ENCODE measurements around the gene C1QTNF5. TPM values are rescaled to one million over a fixed set of nuclear protein-coding genes. Genes with fewer than 3 reads are reported as not detected.

The C1QTNF5 gene
- total and polyA plus RNA-seq, 2 donors = 4.2 to 8.6 TPM

GRCh38 chr11:119369132-119369925 is 28.6 kb upstream of the C1QTNF5 start:
- H3K27ac ChIP-seq (ENCODE audit: low read depth in 1 of 2, low read length in 1 of 2) = no peak overlapping the region
- WGBS = 95% methylated on average over 13 of the region's 13 CpGs
- H3K4me1 ChIP-seq (ENCODE audit: control insufficient read depth in 2 of 2, insufficient read depth in 2 of 2, low read length in 2 of 2) = peaks cover 0 to 10% of the 10 kb centered on the region in 2 donors
- DNase-seq (ENCODE audit: low read depth in 6 of 9, low spot score in 9 of 9) = no peak
- peaks cover 13 to 52% of the 10 kb centered on the region in 2 donors for H3K27me3 ChIP-seq (ENCODE audit: control insufficient read depth in 2 of 2, insufficient read depth in 1 of 2, low read length in 1 of 2)
- H3K9me3 ChIP-seq (ENCODE audit: control insufficient read depth in 2 of 2, insufficient read depth in 1 of 2, low read length in 1 of 2) = no peaks in the 10 kb centered on the region
- H3K36me3 ChIP-seq (ENCODE audit: control insufficient read depth in 2 of 2, insufficient read depth in 2 of 2, low read length in 1 of 2) = no peaks in the 10 kb centered on the region
- H3K4me3 ChIP-seq (ENCODE audit: low read length in 2 of 2) = no peak overlapping the region

GRCh38 chr11:119368121-119369034 is 27.7 kb upstream of the C1QTNF5 start:
- Histone ChIP-seq H3K4me1 (ENCODE audit: control insufficient read depth in 2 of 2, insufficient read depth in 2 of 2, low read length in 2 of 2) (peaks cover 0 to 14% of the 10 kb centered on the region in 2 donors), H3K36me3 (ENCODE audit: control insufficient read depth in 2 of 2, insufficient read depth in 2 of 2, low read length in 1 of 2) (no peaks in the 10 kb centered on the region), H3K4me3 (ENCODE audit: low read length in 2 of 2) (no peak overlapping the region), H3K9me3 (ENCODE audit: control insufficient read depth in 2 of 2, insufficient read depth in 1 of 2, low read length in 1 of 2) (no peaks in the 10 kb centered on the region), H3K27me3 (ENCODE audit: control insufficient read depth in 2 of 2, insufficient read depth in 1 of 2, low read length in 1 of 2) (peaks cover 21 to 61% of the 10 kb centered on the region in 2 donors), H3K27ac (ENCODE audit: low read depth in 1 of 2, low read length in 1 of 2) (no peak overlapping the region)
- WGBS = 84% methylated on average over 17 of the region's 17 CpGs
- no peak for DNase-seq (ENCODE audit: low read depth in 6 of 9, low spot score in 9 of 9)

GRCh38 chr11:119367661-119368120 is 27.0 kb upstream of the C1QTNF5 start:
- peaks cover 28 to 68% of the 10 kb centered on the region in 2 donors for H3K27me3 ChIP-seq (ENCODE audit: control insufficient read depth in 2 of 2, insufficient read depth in 1 of 2, low read length in 1 of 2)
- no peak overlapping the region for H3K27ac ChIP-seq (ENCODE audit: low read depth in 1 of 2, low read length in 1 of 2)
- WGBS = 96% methylated on average over 9 of the region's 9 CpGs
- DNase-seq (ENCODE audit: low read depth in 6 of 9, low spot score in 9 of 9) = no peak
- no peak overlapping the region for H3K4me3 ChIP-seq (ENCODE audit: low read length in 2 of 2)
- H3K9me3 ChIP-seq (ENCODE audit: control insufficient read depth in 2 of 2, insufficient read depth in 1 of 2, low read length in 1 of 2) = no peaks in the 10 kb centered on the region
- no peaks in the 10 kb centered on the region for H3K36me3 ChIP-seq (ENCODE audit: control insufficient read depth in 2 of 2, insufficient read depth in 2 of 2, low read length in 1 of 2)
- peaks cover 0 to 13% of the 10 kb centered on the region in 2 donors for H3K4me1 ChIP-seq (ENCODE audit: control insufficient read depth in 2 of 2, insufficient read depth in 2 of 2, low read length in 2 of 2)

- 95% methylated on average over 11 of the region's 11 CpGs for WGBS
- peaks cover 0 to 16% of the 10 kb centered on the region in 2 donors for H3K4me1 ChIP-seq (ENCODE audit: control insufficient read depth in 2 of 2, insufficient read depth in 2 of 2, low read length in 2 of 2)
- no peak overlapping the region for H3K4me3 ChIP-seq (ENCODE audit: low read length in 2 of 2)
- no peaks in the 10 kb centered on the region for H3K9me3 ChIP-seq (ENCODE audit: control insufficient read depth in 2 of 2, insufficient read depth in 1 of 2, low read length in 1 of 2)
- H3K27me3 ChIP-seq (ENCODE audit: control insufficient read depth in 2 of 2, insufficient read depth in 1 of 2, low read length in 1 of 2) = peaks cover 35 to 75% of the 10 kb centered on the region in 2 donors
- no peak overlapping the region for H3K27ac ChIP-seq (ENCODE audit: low read depth in 1 of 2, low read length in 1 of 2)
- DNase-seq (ENCODE audit: low read depth in 6 of 9, low spot score in 9 of 9) = no peak
- no peaks in the 10 kb centered on the region for H3K36me3 ChIP-seq (ENCODE audit: control insufficient read depth in 2 of 2, insufficient read depth in 2 of 2, low read length in 1 of 2)
These were observed 26.3 kb upstream of the C1QTNF5 start for GRCh38 chr11:119366690-119367620.

- Histone ChIP-seq H3K36me3 (ENCODE audit: control insufficient read depth in 2 of 2, insufficient read depth in 2 of 2, low read length in 1 of 2) (no peaks in the 10 kb centered on the region), H3K27me3 (ENCODE audit: control insufficient read depth in 2 of 2, insufficient read depth in 1 of 2, low read length in 1 of 2) (peaks cover 37 to 82% of the 10 kb centered on the region in 2 donors), H3K9me3 (ENCODE audit: control insufficient read depth in 2 of 2, insufficient read depth in 1 of 2, low read length in 1 of 2) (no peaks in the 10 kb centered on the region), H3K4me3 (ENCODE audit: low read length in 2 of 2) (no peak overlapping the region), H3K4me1 (ENCODE audit: control insufficient read depth in 2 of 2, insufficient read depth in 2 of 2, low read length in 2 of 2) (peaks cover 0 to 19% of the 10 kb centered on the region in 2 donors), H3K27ac (ENCODE audit: low read depth in 1 of 2, low read length in 1 of 2) (no peak overlapping the region)
- no peak for DNase-seq (ENCODE audit: low read depth in 6 of 9, low spot score in 9 of 9)
- WGBS = 91% methylated on average over 6 of the region's 6 CpGs
These were observed 24.4 kb upstream of the C1QTNF5 start for GRCh38 chr11:119365071-119365591.

- no peak overlapping the region for H3K27ac ChIP-seq (ENCODE audit: low read depth in 1 of 2, low read length in 1 of 2)
- H3K36me3 ChIP-seq (ENCODE audit: control insufficient read depth in 2 of 2, insufficient read depth in 2 of 2, low read length in 1 of 2) = no peaks in the 10 kb centered on the region
- H3K4me3 ChIP-seq (ENCODE audit: low read length in 2 of 2) = peak overlapping the region in 1 of 2 donors; percentile 44
- peaks cover 0 to 19% of the 10 kb centered on the region in 2 donors for H3K4me1 ChIP-seq (ENCODE audit: control insufficient read depth in 2 of 2, insufficient read depth in 2 of 2, low read length in 2 of 2)
- H3K27me3 ChIP-seq (ENCODE audit: control insufficient read depth in 2 of 2, insufficient read depth in 1 of 2, low read length in 1 of 2) = peaks cover 39 to 89% of the 10 kb centered on the region in 2 donors
- peak in 3 of 9 donors; percentile 28 to 53 (median 53) for DNase-seq (ENCODE audit: low read depth in 6 of 9, low spot score in 9 of 9)
- 3% methylated on average over 87 of the region's 88 CpGs for WGBS
- no peaks in the 10 kb centered on the region for H3K9me3 ChIP-seq (ENCODE audit: control insufficient read depth in 2 of 2, insufficient read depth in 1 of 2, low read length in 1 of 2)
These were observed 23.3 kb upstream of the C1QTNF5 start for GRCh38 chr11:119363851-119364590.

- Histone ChIP-seq H3K27me3 (ENCODE audit: control insufficient read depth in 2 of 2, insufficient read depth in 1 of 2, low read length in 1 of 2) (peaks cover 39 to 83% of the 10 kb centered on the region in 2 donors), H3K36me3 (ENCODE audit: control insufficient read depth in 2 of 2, insufficient read depth in 2 of 2, low read length in 1 of 2) (no peaks in the 10 kb centered on the region), H3K4me1 (ENCODE audit: control insufficient read depth in 2 of 2, insufficient read depth in 2 of 2, low read length in 2 of 2) (peaks cover 0 to 19% of the 10 kb centered on the region in 2 donors), H3K27ac (ENCODE audit: low read depth in 1 of 2, low read length in 1 of 2) (no peak overlapping the region), H3K9me3 (ENCODE audit: control insufficient read depth in 2 of 2, insufficient read depth in 1 of 2, low read length in 1 of 2) (no peaks in the 10 kb centered on the region), H3K4me3 (ENCODE audit: low read length in 2 of 2) (peak overlapping the region in 1 of 2 donors; percentile 44)
- no peak for DNase-seq (ENCODE audit: low read depth in 6 of 9, low spot score in 9 of 9)
- WGBS = 44% methylated on average over 44 of the region's 44 CpGs
These were observed 22.6 kb upstream of the C1QTNF5 start for GRCh38 chr11:119363081-119363850.
